Memory B cell (primary cell): ENCODE measurements around the gene RALGAPA2.

Experiments
- ATAC-seq: fragments of 150-1000 bp; cut with Tn5 transposase; 2 replicates; pipeline ENCODE4 v1.10.0; 2021; ENCODE audit warnings: low read depth, mild to moderate bottlenecking, moderate library complexity
- DNase-seq, 2 donors: peaks; one replicate each; pipeline ENCODE4 v3.0.0; 2022; ENCODE audit warnings: low spot score in 2 of 2
- H3K27ac Mint-ChIP-seq: one replicate; pipeline ENCODE4 v1.8.0; 2022; ENCODE audit warnings: mild to moderate bottlenecking, moderate library complexity, mixed read lengths
- H3K27me3 Mint-ChIP-seq: one replicate; pipeline ENCODE4 v1.8.0; 2022; ENCODE audit warnings: mixed read lengths
- H3K36me3 Mint-ChIP-seq: one replicate; pipeline ENCODE4 v1.8.0; 2022; ENCODE audit warnings: mild to moderate bottlenecking, mixed read lengths
- H3K4me1 Mint-ChIP-seq: one replicate; pipeline ENCODE4 v1.8.0; 2022; ENCODE audit warnings: mixed read lengths
- H3K4me3 Mint-ChIP-seq: one replicate; pipeline ENCODE4 v1.8.0; 2022; ENCODE audit warnings: mild to moderate bottlenecking, moderate library complexity, mixed read lengths
- H3K9me3 Mint-ChIP-seq: one replicate; pipeline ENCODE4 v1.8.0; 2022; ENCODE audit warnings: mixed read lengths

The RALGAPA2 gene

DNA sequence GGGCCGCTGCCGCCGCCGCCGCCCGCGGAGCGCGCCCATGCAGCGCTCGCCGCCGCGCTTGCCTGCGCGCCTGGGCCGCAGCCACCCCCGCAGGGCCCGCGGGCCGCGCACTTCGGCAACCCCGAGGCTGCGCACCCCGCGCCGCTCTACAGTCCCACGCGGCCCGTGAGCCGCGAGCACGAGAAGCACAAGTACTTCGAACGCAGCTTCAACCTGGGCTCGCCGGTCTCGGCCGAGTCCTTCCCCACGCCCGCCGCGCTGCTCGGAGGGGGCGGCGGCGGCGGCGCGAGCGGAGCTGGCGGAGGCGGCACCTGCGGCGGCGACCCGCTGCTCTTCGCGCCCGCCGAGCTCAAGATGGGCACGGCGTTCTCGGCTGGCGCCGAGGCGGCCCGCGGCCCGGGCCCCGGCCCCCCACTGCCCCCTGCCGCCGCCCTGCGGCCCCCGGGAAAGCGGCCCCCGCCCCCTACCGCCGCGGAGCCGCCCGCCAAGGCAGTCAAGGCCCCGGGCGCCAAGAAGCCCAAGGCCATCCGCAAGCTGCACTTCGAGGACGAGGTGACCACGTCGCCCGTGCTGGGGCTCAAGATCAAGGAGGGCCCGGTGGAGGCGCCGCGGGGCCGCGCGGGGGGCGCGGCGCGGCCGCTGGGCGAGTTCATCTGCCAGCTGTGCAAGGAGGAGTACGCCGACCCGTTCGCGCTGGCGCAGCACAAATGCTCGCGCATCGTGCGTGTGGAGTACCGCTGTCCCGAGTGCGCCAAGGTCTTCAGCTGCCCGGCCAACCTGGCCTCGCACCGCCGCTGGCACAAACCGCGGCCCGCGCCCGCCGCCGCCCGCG, 343.8 kb downstream of the RALGAPA2 start:
- ATAC-seq: peak; percentile 42
- Mint-ChIP-seq H3K4me1 (peaks cover 13% of the 10 kb centered on the region), H3K27me3 (peaks cover 25% of the 10 kb centered on the region), H3K4me3 (no peak overlapping the region), H3K27ac (no peak overlapping the region), H3K9me3 (no peaks in the 10 kb centered on the region), H3K36me3 (no peaks in the 10 kb centered on the region)
- peak in 1 of 2 donors; percentile 26 for DNase-seq

DNA sequence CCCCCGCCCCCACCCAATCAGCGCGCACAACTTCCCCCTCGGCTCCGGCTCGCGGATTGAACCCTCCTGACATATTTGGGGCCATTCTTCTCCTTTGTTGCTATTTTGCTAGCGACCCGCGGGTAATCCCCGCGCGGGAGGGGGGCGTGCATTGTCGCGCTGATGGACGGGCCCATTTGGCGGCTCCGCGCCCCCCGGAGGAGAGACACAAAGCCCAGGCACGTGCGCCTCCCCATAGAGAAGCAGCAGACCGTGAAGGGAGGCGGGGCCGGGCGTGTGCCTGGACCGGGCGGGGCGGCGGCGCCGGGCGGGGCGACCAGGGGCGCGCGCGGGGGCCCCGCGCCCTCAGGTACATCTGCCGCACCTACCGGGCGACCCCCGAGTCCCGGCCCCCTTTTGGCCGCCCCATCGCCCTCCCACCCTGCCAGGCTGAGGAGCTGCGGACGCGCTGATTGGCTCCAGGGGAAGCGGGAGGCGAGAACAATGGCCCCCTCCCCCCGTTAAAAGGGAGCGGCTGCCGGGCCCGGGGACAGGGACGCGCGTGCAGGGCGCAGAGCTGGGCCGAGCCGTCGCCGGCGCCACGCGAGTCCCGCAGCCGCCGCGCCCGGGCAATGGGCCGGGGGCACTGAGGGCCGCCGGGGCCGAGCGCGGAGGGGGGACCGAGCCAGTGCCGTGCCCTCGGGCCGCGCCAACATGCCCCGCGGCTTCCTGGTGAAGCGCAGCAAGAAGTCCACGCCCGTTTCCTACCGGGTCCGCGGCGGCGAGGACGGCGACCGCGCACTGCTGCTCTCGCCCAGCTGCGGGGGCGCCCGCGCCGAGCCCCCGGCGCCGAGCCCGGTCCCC, 344.6 kb downstream of the RALGAPA2 start, which contains the start of gene INSM1:
TSS of gene INSM1 (plus strand) at position 530 of the 843 bp plus-strand sequence. CDS start at position 694, 164 bp downstream.
- DNase-seq: peak in 1 of 2 donors; percentile 16
- Mint-ChIP-seq H3K27ac (no peak within 1 kb of the TSS), H3K36me3 (no peaks in the 10 kb centered on the region), H3K4me1 (peaks cover 21% of the 10 kb centered on the region), H3K27me3 (peaks cover 32% of the 10 kb centered on the region), H3K9me3 (no peaks in the 10 kb centered on the region), H3K4me3 (peak within 1 kb of the TSS; percentile 87)
- no peak for ATAC-seq

DNA sequence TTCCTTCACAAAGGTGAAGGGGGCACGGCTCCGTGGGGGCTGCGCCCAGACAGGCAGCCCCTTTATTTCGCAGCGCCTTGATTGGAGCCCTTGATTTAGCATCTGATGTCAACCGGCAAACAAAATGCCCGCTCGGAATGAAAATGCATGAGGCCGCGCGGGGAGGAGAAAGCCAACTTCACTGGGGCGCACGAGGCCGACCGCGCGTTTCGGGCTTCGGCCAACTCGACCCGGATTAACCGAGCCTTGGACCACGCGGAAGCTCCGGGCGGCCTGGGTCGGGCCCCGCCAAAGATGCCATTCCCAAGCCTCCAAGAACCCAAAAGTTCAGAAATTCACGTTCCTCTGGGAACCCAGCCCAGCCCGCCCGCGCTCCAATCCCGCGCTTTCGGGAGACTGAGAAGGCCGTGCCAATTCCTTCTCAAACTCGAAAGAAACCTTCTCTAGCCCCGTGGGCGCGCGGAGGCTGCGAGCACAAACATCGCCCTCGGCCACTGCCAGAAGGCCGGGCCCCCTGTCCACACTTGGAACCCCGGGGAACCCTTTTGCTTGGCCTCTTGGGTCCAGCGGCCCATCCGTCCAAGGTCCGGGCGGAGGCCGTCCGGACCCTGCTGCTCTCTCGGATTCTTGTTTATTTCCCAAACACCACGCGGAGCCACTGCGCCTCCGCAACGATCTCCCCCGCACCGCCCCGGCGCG, 345.4 kb downstream of the RALGAPA2 start:
- H3K4me3 Mint-ChIP-seq: peak overlapping the region; percentile 87
- DNase-seq (no peak), ATAC-seq (no peak)
- no peaks in the 10 kb centered on the region for H3K9me3 Mint-ChIP-seq
- peaks cover 30% of the 10 kb centered on the region for H3K27me3 Mint-ChIP-seq
- H3K4me1 Mint-ChIP-seq: peaks cover 26% of the 10 kb centered on the region
- H3K27ac Mint-ChIP-seq: no peak overlapping the region
- H3K36me3 Mint-ChIP-seq: no peaks in the 10 kb centered on the region

DNA sequence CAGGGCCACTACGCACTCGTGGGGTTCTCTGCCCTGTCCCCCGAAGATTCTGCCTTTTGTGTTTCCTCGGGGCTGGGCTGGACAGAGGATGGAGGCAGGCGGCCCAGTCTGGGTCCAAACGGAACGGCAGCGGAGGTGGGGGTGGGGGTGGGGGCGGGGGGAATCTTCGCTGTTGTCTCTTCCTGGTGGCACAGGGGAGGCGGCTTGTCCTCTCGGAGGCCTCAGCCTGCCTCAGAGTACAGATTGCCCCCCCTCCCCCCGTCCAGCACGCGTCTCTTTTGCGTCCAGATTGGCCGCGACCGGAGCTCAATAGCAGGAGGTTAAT, 345.9 kb downstream of the RALGAPA2 start:
- Mint-ChIP-seq H3K4me1 (peaks cover 26% of the 10 kb centered on the region), H3K27ac (no peak overlapping the region), H3K4me3 (peak overlapping the region; percentile 68), H3K27me3 (peaks cover 29% of the 10 kb centered on the region), H3K9me3 (no peaks in the 10 kb centered on the region), H3K36me3 (no peaks in the 10 kb centered on the region)
- no peak for ATAC-seq
- DNase-seq: no peak

DNA sequence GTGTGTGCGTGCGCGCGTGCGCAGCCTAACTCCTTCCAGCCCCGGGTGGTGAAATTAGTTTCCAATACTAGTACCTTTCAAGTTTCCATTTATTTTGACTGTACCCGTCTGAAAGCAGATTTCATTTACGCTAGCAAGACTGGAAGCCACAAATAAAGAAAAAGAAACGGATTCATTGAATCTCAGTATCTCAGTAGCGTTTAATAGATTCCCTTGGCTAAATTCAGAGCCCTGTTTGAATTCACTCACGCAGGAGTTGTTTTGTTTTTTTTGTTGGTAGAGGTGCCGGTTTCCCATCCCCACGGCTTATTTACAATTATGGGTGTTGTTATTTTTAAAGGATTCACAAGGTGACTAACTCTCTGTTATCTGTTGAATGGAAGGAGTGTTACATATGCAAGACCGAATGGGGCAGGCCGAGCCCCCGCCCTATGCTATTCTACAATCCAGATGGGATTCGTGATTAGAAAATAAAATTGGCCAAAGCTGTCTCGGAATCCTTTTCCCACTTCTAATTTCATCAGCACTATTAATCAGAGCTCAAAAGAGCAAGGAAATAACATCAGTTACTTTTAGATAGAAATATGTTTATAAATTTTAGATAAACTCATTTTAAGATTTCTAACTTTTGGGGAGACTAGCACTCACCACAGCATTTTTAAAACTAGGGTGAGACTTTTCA, 346.8 kb downstream of the RALGAPA2 start:
- ATAC-seq (no peak), DNase-seq (no peak)
- H3K36me3 Mint-ChIP-seq: no peaks in the 10 kb centered on the region
- peaks cover 26% of the 10 kb centered on the region for H3K4me1 Mint-ChIP-seq
- no peaks in the 10 kb centered on the region for H3K9me3 Mint-ChIP-seq
- peaks cover 24% of the 10 kb centered on the region for H3K27me3 Mint-ChIP-seq
- H3K27ac Mint-ChIP-seq: no peak overlapping the region
- no peak overlapping the region for H3K4me3 Mint-ChIP-seq

DNA sequence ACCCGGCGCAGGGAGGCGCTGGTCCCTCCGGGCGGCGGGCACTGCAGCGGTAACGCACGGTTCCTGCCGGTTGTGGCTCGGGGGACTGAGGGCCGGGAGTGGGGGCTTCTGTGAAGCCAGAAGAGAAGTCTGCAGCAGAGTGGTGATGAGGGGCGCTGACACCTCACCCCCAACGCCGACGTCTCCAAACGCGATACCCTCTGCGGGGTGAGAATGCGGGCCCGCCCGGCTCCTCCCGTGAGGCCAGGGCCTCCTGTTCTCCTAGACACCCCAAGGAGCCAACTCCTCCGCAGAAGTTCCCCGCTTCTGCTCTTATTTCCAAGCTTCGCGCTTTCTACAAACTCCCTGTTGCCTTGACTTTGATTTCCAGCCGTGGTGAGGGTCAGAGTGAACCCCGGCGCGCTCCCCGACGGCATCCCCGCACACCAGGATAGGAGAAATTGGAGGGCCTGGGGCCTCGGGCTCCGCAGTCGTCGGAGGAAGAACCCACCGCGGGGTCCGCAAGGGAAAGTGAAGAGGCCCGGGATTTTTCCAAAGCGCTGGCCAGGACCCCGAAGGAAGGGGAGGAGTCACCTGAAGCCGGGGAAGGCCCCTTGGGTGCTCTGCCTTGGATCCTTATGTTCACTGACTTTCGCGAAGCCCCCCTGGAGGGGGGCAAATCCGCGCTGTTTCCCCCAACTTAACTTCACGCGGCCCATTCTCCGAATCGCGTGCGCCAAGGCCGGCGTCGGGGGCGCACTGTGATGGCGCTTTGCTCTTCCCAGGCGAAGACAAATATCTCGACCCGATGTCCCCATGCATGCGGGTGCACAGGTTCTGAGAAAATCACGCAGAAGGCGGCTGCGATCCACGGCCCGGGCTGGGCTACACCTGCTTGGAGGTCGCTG, 347.6 kb downstream of the RALGAPA2 start:
- Mint-ChIP-seq H3K27ac (no peak overlapping the region), H3K9me3 (no peaks in the 10 kb centered on the region), H3K27me3 (peaks cover 23% of the 10 kb centered on the region), H3K4me3 (no peak overlapping the region), H3K4me1 (peaks cover 25% of the 10 kb centered on the region), H3K36me3 (no peaks in the 10 kb centered on the region)
- ATAC-seq (no peak), DNase-seq (no peak)

DNA sequence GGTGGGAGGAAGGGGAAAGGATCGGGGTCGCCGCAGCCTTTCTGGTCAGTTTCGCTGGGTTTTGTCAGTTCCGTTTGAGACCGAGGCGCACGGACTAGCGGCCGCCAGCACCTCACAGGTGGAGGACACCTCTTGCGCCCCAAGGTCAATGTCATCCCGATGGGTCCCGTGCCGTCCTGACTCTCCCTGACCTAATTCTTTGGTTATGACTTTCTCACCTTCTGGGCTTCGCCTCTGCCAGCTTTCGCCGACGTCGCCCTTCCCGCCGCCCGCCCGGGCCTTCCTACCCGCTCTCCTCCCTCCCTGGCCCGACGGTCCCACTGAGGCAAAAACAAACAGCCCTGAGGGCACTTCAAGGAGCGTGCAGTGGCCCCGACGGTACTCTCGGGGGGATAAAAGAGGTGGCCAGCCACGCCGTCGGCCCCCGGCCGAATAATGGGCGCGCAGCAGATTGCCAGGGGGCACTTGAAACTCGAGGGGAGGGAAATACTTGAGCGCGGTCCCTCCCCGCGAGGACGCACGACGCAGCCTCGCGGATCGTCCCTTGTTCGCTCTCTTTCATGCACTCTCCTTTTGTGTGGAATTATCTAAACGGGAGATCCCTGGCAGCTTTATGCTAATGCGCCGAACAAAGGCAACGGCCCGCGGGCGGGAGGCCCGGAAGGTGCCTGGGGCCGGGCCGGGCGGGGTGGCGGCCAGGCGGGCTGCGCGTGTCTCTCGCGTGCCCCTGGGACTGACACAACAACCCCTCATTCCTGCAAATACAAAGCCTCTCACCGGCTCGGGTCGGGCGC, 348.4 kb downstream of the RALGAPA2 start:
- H3K27me3 Mint-ChIP-seq: peaks cover 25% of the 10 kb centered on the region
- H3K27ac Mint-ChIP-seq: no peak overlapping the region
- H3K9me3 Mint-ChIP-seq: no peaks in the 10 kb centered on the region
- peak in 1 of 2 donors; percentile 18 for DNase-seq
- H3K36me3 Mint-ChIP-seq: no peaks in the 10 kb centered on the region
- no peak for ATAC-seq
- H3K4me1 Mint-ChIP-seq: peaks cover 25% of the 10 kb centered on the region
- H3K4me3 Mint-ChIP-seq: peak overlapping the region; percentile 39

DNA sequence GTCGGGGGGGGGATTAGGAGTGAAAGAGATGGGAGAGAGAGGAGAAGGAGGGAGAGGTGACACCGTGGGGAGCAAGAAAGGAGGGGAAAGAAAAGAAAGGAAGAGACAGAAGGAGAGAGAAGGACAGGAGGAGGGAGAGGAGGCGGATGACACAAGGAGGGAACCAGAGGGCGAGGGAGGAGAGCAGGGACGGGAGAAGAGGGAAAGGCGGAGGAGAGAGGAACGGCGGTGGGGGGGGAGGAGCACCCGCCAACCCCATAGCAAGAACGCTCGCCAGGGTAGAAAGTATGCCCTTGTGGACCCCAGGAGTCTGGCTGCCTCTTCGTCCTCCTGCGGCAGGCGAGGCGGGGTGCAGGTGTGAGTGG, 349.0 kb downstream of the RALGAPA2 start:
- Mint-ChIP-seq H3K36me3 (no peaks in the 10 kb centered on the region), H3K4me1 (peaks cover 25% of the 10 kb centered on the region), H3K27ac (no peak overlapping the region), H3K9me3 (no peaks in the 10 kb centered on the region), H3K27me3 (peaks cover 25% of the 10 kb centered on the region), H3K4me3 (peak overlapping the region; percentile 64)
- ATAC-seq (no peak), DNase-seq (no peak)

DNA sequence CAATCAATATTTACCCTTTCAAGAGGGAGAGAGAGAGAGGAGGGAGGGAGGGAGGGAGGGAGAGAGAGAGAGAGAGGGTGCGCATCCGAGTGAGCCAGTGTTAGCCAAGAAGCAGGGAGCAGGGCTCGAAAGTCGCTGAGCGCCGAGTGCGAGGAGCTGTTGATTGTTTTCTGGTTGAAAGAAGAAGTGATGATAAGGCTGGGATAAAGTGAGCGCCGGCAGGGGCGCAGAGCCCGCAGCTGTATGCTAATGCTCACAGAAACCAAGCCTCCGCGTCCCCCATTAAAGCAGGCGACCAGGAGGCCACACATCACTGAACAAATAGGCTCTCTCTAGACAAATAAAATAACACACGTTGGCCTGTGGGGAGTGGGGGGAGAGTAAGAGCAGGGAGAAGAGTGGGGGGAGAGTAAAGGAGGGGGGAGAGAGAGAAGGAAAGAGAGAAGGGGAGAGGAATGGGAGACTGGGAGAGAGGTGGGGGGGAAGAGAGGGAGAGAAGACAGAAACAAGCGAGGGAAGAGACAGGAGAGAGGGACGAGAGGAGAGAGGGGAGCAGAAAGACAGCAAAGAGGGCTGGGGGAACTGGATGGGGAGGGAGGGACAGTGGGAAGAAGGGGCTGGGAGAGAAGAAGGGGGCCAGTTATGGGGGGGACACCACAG, 349.5 kb downstream of the RALGAPA2 start:
- ATAC-seq (peak; percentile 39), DNase-seq (no peak)
- no peaks in the 10 kb centered on the region for H3K36me3 Mint-ChIP-seq
- peak overlapping the region; percentile 14 for H3K27ac Mint-ChIP-seq
- H3K4me3 Mint-ChIP-seq: peak overlapping the region; percentile 2
- H3K9me3 Mint-ChIP-seq: no peaks in the 10 kb centered on the region
- H3K27me3 Mint-ChIP-seq: peaks cover 25% of the 10 kb centered on the region
- H3K4me1 Mint-ChIP-seq: peaks cover 25% of the 10 kb centered on the region

DNA sequence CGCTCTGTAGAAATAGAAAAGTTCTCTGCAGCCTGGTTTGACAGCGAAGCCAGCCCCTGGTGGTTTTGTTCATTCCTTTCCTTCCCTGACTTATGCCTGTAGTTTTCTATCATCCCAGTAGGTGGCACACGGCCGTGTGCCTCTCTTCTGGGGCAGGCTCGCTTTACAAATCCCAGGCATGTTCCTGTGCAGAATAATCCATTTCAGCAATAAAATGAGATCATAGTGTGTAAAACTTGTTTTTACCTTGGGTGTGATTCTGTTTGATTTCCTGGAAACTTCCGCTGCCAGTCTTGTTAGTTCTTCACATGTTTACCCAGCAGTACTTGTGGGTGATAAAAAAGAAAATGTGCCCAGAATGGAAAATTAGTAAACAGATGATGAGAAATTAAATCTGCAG, 352.0 kb downstream of the RALGAPA2 start:
- ATAC-seq: peak; percentile 75
- Mint-ChIP-seq H3K27ac (no peak overlapping the region), H3K4me1 (peaks cover 23% of the 10 kb centered on the region), H3K27me3 (peaks cover 22% of the 10 kb centered on the region), H3K4me3 (no peak overlapping the region), H3K9me3 (no peaks in the 10 kb centered on the region), H3K36me3 (no peaks in the 10 kb centered on the region)
- peak in 1 of 2 donors; percentile 17 for DNase-seq

DNA sequence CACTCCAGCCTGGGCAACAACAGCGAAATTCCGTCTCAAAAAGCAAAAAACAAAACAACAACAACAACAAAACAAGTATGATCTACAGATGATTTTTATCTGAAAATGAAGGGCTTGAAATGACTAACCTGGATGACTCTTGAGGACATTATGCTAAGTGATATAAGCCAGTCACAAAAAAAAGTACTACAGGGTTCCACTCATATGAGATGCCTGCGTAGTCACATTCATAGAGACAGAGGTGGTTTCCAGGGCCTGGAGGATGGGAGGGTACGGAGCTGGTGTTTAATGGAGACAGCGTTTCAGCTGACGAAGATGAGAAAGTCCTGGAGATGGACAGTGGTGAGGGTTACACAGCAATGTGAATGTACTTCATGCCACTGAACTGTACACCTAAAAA, 352.8 kb downstream of the RALGAPA2 start:
- Mint-ChIP-seq H3K4me3 (no peak overlapping the region), H3K27me3 (peaks cover 28% of the 10 kb centered on the region), H3K9me3 (no peaks in the 10 kb centered on the region), H3K27ac (no peak overlapping the region), H3K4me1 (peaks cover 24% of the 10 kb centered on the region), H3K36me3 (no peaks in the 10 kb centered on the region)
- no peak for ATAC-seq
- DNase-seq: no peak

DNA sequence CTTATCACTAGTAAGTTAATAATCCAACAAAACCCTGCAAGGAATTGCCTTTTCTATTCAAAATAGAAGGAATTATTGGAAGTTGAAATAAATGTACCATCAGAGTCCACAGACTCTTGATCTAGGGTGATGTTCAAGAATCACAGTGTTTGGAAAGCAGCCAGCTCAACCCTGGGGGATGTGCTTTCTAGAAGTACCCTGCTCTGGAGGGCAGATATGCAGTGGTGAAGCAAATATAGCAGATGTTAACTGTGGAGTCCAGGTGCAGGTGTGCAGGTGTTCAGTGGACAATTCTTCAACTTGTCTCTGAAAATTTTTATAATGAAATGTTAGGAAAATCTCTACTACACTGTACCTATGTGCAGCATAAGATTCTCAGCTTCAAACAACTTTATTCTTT, 353.6 kb downstream of the RALGAPA2 start:
- Mint-ChIP-seq H3K4me1 (peaks cover 25% of the 10 kb centered on the region), H3K36me3 (peaks cover 2% of the 10 kb centered on the region), H3K9me3 (no peaks in the 10 kb centered on the region), H3K4me3 (no peak overlapping the region), H3K27me3 (peaks cover 29% of the 10 kb centered on the region), H3K27ac (no peak overlapping the region)
- DNase-seq (no peak), ATAC-seq (no peak)
